IMR-90 (cell line): ENCODE results near the gene SYT8. TPM values are rescaled to one million over a fixed set of nuclear protein-coding genes. Genes with fewer than 3 reads are reported as not detected.

ENCODE experiments used
- ATAC-seq: fragments of 200-7000 bp; cut with Tn5 transposase; 2 replicates; pipeline ENCODE4 v1.9.1; 2020; ENCODE audit warnings: low read depth, mild to moderate bottlenecking, moderate library complexity
- BruUV-seq: library from RNA; stranded (reverse); fragments of 400-500 nt; replicated peaks from 2 replicates; lab custom pipeline; 2021; lab: Mats Ljungman, UMichigan
- CTCF ChIA-PET: fragments of 300-600 bp; formaldehyde crosslinking; extraction: SDS; loops from one replicate; lab custom pipeline; 2021; ENCODE audit warnings: antibody characterized with exemption; lab: Yijun Ruan, JAX
- POLR2A ChIA-PET: fragments of 300-600 bp; sonication (Branson Sonifier 250); formaldehyde crosslinking; loops from one replicate; lab custom pipeline; 2022; ENCODE audit warnings: antibody characterized with exemption; ENCODE audit not compliant: unreplicated experiment; lab: Charles Lee
- DNase-seq: peaks from one replicate; pipeline ENCODE4 v3.0.0; 2013
- H2AFZ ChIP-seq: replicated peaks from 2 replicates; pipeline ENCODE3; 2013; ENCODE audit warnings: low read length, mild to moderate bottlenecking; ENCODE audit not compliant: poor library complexity
- H2AK5ac ChIP-seq: 2 replicates; pipeline ENCODE4 v1.6.1; 2013; ENCODE audit warnings: low read depth, low read length, inconsistent platforms
- H2AK9ac ChIP-seq: replicated peaks from 2 replicates; pipeline ENCODE3; 2013; ENCODE audit warnings: mild to moderate bottlenecking, low read depth, low read length, moderate library complexity; ENCODE audit not compliant: poor library complexity
- H2BK120ac ChIP-seq: 2 replicates; pipeline ENCODE4 v1.6.1; 2013; ENCODE audit warnings: low read depth, low read length, inconsistent platforms
- H2BK15ac ChIP-seq: 3 replicates; pipeline ENCODE4 v1.6.1; 2013; ENCODE audit warnings: low read depth, low read length, inconsistent platforms
- H2BK20ac ChIP-seq: 2 replicates; pipeline ENCODE4 v1.6.1; 2013; ENCODE audit warnings: low read depth, mild to moderate bottlenecking, inconsistent platforms, low read length, moderate library complexity
- H2BK5ac ChIP-seq: 2 replicates; pipeline ENCODE4 v1.6.1; 2013; ENCODE audit warnings: mild to moderate bottlenecking, low read depth, low read length, inconsistent platforms; ENCODE audit not compliant: poor library complexity, severe bottlenecking
- H3K14ac ChIP-seq: replicated peaks from 2 replicates; pipeline ENCODE4 v1.6.1; 2013; ENCODE audit warnings: low read depth, low read length, inconsistent platforms
- H3K18ac ChIP-seq: 2 replicates; pipeline ENCODE4 v1.6.1; 2013; ENCODE audit warnings: low read depth, low read length, control low read depth
- H3K23ac ChIP-seq: 2 replicates; pipeline ENCODE4 v1.6.1; 2013; ENCODE audit warnings: low read depth, low read length, inconsistent platforms
- H3K27ac ChIP-seq: 2 replicates; pipeline ENCODE4 v1.5.1; 2013; ENCODE audit warnings: mild to moderate bottlenecking, control low read depth, low read length; ENCODE audit not compliant: insufficient read depth
- H3K27me3 ChIP-seq: 2 replicates; pipeline ENCODE4 v1.6.1; 2013; ENCODE audit warnings: low read length; ENCODE audit not compliant: control insufficient read depth, insufficient read depth
- H3K36me3 ChIP-seq: 2 replicates; pipeline ENCODE4 v1.6.1; 2013; ENCODE audit warnings: low read length, mixed read lengths; ENCODE audit not compliant: control insufficient read depth, insufficient read depth
- H3K4ac ChIP-seq: 2 replicates; pipeline ENCODE4 v1.6.1; 2013; ENCODE audit warnings: low read depth, low read length, inconsistent platforms
- H3K4me1 ChIP-seq: 2 replicates; pipeline ENCODE4 v1.6.1; 2013; ENCODE audit warnings: low read length, mixed read lengths; ENCODE audit not compliant: control insufficient read depth, insufficient read depth
- H3K4me2 ChIP-seq: 2 replicates; pipeline ENCODE4 v1.6.1; 2013; ENCODE audit warnings: low read depth, mild to moderate bottlenecking, control low read depth, low read length, moderate library complexity
- H3K4me3 ChIP-seq: 2 replicates; pipeline ENCODE4 v1.5.1; 2013; ENCODE audit warnings: low read depth, mild to moderate bottlenecking, control low read depth, low read length, moderate library complexity; ENCODE audit not compliant: insufficient read depth
- H3K56ac ChIP-seq: 2 replicates; pipeline ENCODE4 v1.6.1; 2013; ENCODE audit warnings: low read length, inconsistent platforms; ENCODE audit not compliant: insufficient read depth; ENCODE audit errors: extremely low read depth
- H3K79me1 ChIP-seq, 2 experiments: 2 replicates each; pipeline ENCODE4 v1.6.1; 2013; ENCODE audit warnings: low read length in 2 of 2, inconsistent platforms in 1 of 2, low read depth in 1 of 2
- H3K9ac ChIP-seq: 2 replicates; pipeline ENCODE4 v1.6.1; 2013; ENCODE audit warnings: low read depth, low read length, control low read depth
- H3K9me1 ChIP-seq: 2 replicates; pipeline ENCODE4 v1.6.1; 2013; ENCODE audit warnings: low read length, inconsistent platforms; ENCODE audit not compliant: insufficient read depth
- H3K9me3 ChIP-seq: 2 replicates; pipeline ENCODE4 v1.6.1; 2013; ENCODE audit warnings: low read length; ENCODE audit not compliant: control insufficient read depth, insufficient read depth
- H4K20me1 ChIP-seq: 2 replicates; pipeline ENCODE4 v1.6.1; 2013; ENCODE audit warnings: low read length, inconsistent platforms; ENCODE audit not compliant: insufficient read depth
- H4K5ac ChIP-seq: 2 replicates; pipeline ENCODE4 v1.6.1; 2013; ENCODE audit warnings: mild to moderate bottlenecking, low read depth, low read length, control low read depth
- H4K8ac ChIP-seq, 2 experiments: 2 replicates each; pipeline ENCODE4 v1.6.1; 2013; ENCODE audit warnings: low read depth in 2 of 2, low read length in 2 of 2, control low read depth in 1 of 2, inconsistent platforms in 1 of 2
- H4K91ac ChIP-seq: 2 replicates; pipeline ENCODE4 v1.6.1; 2013; ENCODE audit warnings: low read depth, low read length, inconsistent platforms; ENCODE audit not compliant: insufficient read depth
- BHLHE40 ChIP-seq: fragments of 150-350 bp; IDR thresholded peaks from 2 replicates; pipeline ENCODE4 v1.6.1; 2016; ENCODE audit warnings: mild to moderate bottlenecking, low read depth, low read length
- CEBPB ChIP-seq: IDR thresholded peaks from 2 replicates; pipeline ENCODE4 v1.6.1; 2012; ENCODE audit warnings: low read depth, low read length, improper control_type of control experiment
- CHD1 ChIP-seq: IDR thresholded peaks from 2 replicates; pipeline ENCODE4 v1.6.1; 2012; ENCODE audit warnings: low read depth, low read length, improper control_type of control experiment
- FOS ChIP-seq: fragments of 150-350 bp; IDR thresholded peaks from 2 replicates; pipeline ENCODE4 v1.6.1; 2016; ENCODE audit warnings: low read depth, low read length
- MAFK ChIP-seq: IDR thresholded peaks from 2 replicates; pipeline ENCODE4 v1.6.1; 2012; ENCODE audit warnings: low read depth, low read length, improper control_type of control experiment
- MAZ ChIP-seq: IDR thresholded peaks from 2 replicates; pipeline ENCODE4 v1.6.1; 2012; ENCODE audit warnings: low read depth, mild to moderate bottlenecking, low read length, improper control_type of control experiment, moderate library complexity, borderline replicate concordance
- MXI1 ChIP-seq: IDR thresholded peaks from 2 replicates; pipeline ENCODE4 v1.6.1; 2012; ENCODE audit warnings: low read depth, mild to moderate bottlenecking, low read length, moderate library complexity, borderline replicate concordance
- NFE2L2 ChIP-seq: fragments of 150-350 bp; IDR thresholded peaks from 2 replicates; pipeline ENCODE4 v1.6.1; 2016; ENCODE audit warnings: low read depth, mild to moderate bottlenecking, low read length
- POLR2A ChIP-seq: IDR thresholded peaks from 2 replicates; pipeline ENCODE4 v1.6.1; 2012; ENCODE audit warnings: mild to moderate bottlenecking, low read depth, low read length
- RAD21 ChIP-seq: IDR thresholded peaks from 2 replicates; pipeline ENCODE4 v1.6.1; 2012; ENCODE audit warnings: low read length, improper control_type of control experiment
- RCOR1 ChIP-seq: IDR thresholded peaks from 2 replicates; pipeline ENCODE4 v1.6.1; 2012; ENCODE audit warnings: mild to moderate bottlenecking, low read length, improper control_type of control experiment; ENCODE audit not compliant: insufficient replicate concordance
- RFX5 ChIP-seq: IDR thresholded peaks from 2 replicates; pipeline ENCODE4 v1.8.0; 2012; ENCODE audit warnings: low read depth, mild to moderate bottlenecking, low read length, moderate library complexity
- SMC3 ChIP-seq: fragments of 150-350 bp; IDR thresholded peaks from 2 replicates; pipeline ENCODE4 v1.6.1; 2016; ENCODE audit warnings: low read depth, mild to moderate bottlenecking, antibody characterized with exemption, low read length, moderate library complexity
- WGBS, 2 experiments: methylation state at CpG; one replicate each; pipeline versions ENCODE4 v1.1.5 to v1.1.7; 2013; ENCODE audit warnings: missing lambda C conversion rate in 2 of 2; ENCODE audit not compliant: insufficient read length in 1 of 2; ENCODE audit errors: extremely low coverage in 2 of 2; 5-methylcytosine and 5-hydroxymethylcytosine counted together
- dilution Hi-C: fragments of 300-500 bp; cut with HindIII; formaldehyde crosslinking; loops from one replicate; pipeline ENCODE4 v1.14.3; 2018; ENCODE audit warnings: low sequenced_read_pairs; ENCODE audit not compliant: unreplicated experiment
- in situ Hi-C: fragments of 300-500 bp; cut with MboI; formaldehyde crosslinking; loops from 3 replicates; pipeline ENCODE4 v1.14.3; 2019; ENCODE audit warnings: low sequenced_read_pairs, inconsistent platforms, mixed read lengths
- intact Hi-C: fragments of 100-400 bp; cut with micrococcal nuclease; formaldehyde crosslinking; loops from 2 replicates; pipeline ENCODE4 v1.10.0; 2022
- polyA plus RNA-seq, 3 experiments: library from polyadenylated mRNA; depleted of rRNA; stranded (reverse); fragments of >200 nt; gene quantifications; 2 replicates each; pipeline ENCODE4 v1.2.3, GENCODE V29; 2012; ENCODE audit warnings: low replicate concordance in 1 of 3
- total RNA-seq: library from RNA; depleted of rRNA; stranded (reverse); fragments of >200 nt; gene quantifications from 2 replicates; pipeline ENCODE4 v1.2.3, GENCODE V29; 2012
- TF ChIP-seq, protein P1 (sequence below): fragments of 150-350 bp; IDR thresholded peaks from 2 replicates; pipeline ENCODE4 v1.6.1; 2017; ENCODE audit warnings: mild to moderate bottlenecking, antibody characterized with exemption, low read length, low read depth
- TF ChIP-seq, protein P2 (sequence below): fragments of 150-350 bp; IDR thresholded peaks from 2 replicates; pipeline ENCODE4 v1.6.1; 2016; ENCODE audit warnings: low read depth, mild to moderate bottlenecking, low read length, moderate library complexity, borderline replicate concordance
- TF ChIP-seq, protein P3 (sequence below): conservative IDR thresholded peaks from 2 replicates; pipeline ENCODE4 v1.5.1; 2012; ENCODE audit warnings: mild to moderate bottlenecking, low read depth, low read length, improper control_type of control experiment

The SYT8 gene
- total and polyA plus RNA-seq, 2 of the 4 experiments (the other 2 are of a cell fraction), result not detected

GRCh38 chr11:1793081-1793480, 41.7 kb upstream of the SYT8 start:
- dilution Hi-C loops, result no loop called here
- ChIA-PET POLR2A (no interaction called here), CTCF (no interaction called here)

More at GRCh38 chr11:1793081-1793480, 41.7 kb upstream of the SYT8 start:
- H3K18ac ChIP-seq, result no peak overlapping the region
- H2BK5ac ChIP-seq, result no peak overlapping the region
- H3K9me1 ChIP-seq, result no peaks in the 10 kb centered on the region
- no peaks in the 10 kb centered on the region for H3K9me3 ChIP-seq
- H3K79me1 ChIP-seq, result no peaks in the 10 kb centered on the region
- TF ChIP-seq, protein P1, sequence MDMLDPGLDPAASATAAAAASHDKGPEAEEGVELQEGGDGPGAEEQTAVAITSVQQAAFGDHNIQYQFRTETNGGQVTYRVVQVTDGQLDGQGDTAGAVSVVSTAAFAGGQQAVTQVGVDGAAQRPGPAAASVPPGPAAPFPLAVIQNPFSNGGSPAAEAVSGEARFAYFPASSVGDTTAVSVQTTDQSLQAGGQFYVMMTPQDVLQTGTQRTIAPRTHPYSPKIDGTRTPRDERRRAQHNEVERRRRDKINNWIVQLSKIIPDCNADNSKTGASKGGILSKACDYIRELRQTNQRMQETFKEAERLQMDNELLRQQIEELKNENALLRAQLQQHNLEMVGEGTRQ, result no peak
- no peak for TF ChIP-seq NFE2L2
- TF ChIP-seq CHD1, result no peak
- TF ChIP-seq RFX5, result no peak
- TF ChIP-seq SMC3, result no peak
- no peak for TF ChIP-seq RAD21
- no peak for TF ChIP-seq RCOR1
- TF ChIP-seq MAZ, result no peak
- TF ChIP-seq POLR2A, result no peak
- TF ChIP-seq MXI1, result no peak
- no peak for TF ChIP-seq MAFK
- TF ChIP-seq, protein P2, sequence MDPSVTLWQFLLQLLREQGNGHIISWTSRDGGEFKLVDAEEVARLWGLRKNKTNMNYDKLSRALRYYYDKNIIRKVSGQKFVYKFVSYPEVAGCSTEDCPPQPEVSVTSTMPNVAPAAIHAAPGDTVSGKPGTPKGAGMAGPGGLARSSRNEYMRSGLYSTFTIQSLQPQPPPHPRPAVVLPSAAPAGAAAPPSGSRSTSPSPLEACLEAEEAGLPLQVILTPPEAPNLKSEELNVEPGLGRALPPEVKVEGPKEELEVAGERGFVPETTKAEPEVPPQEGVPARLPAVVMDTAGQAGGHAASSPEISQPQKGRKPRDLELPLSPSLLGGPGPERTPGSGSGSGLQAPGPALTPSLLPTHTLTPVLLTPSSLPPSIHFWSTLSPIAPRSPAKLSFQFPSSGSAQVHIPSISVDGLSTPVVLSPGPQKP, result no peak
- no peak for TF ChIP-seq CEBPB
- TF ChIP-seq FOS, result no peak
- no peak for TF ChIP-seq BHLHE40
- TF ChIP-seq, protein P3, sequence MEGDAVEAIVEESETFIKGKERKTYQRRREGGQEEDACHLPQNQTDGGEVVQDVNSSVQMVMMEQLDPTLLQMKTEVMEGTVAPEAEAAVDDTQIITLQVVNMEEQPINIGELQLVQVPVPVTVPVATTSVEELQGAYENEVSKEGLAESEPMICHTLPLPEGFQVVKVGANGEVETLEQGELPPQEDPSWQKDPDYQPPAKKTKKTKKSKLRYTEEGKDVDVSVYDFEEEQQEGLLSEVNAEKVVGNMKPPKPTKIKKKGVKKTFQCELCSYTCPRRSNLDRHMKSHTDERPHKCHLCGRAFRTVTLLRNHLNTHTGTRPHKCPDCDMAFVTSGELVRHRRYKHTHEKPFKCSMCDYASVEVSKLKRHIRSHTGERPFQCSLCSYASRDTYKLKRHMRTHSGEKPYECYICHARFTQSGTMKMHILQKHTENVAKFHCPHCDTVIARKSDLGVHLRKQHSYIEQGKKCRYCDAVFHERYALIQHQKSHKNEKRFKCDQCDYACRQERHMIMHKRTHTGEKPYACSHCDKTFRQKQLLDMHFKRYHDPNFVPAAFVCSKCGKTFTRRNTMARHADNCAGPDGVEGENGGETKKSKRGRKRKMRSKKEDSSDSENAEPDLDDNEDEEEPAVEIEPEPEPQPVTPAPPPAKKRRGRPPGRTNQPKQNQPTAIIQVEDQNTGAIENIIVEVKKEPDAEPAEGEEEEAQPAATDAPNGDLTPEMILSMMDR, result no peak
- H2AK5ac ChIP-seq, result no peak overlapping the region
- intact Hi-C loops, result loop anchor here (5.0 kb wide), 1 partner anchor 71 kb away; no protein-coding TSS in a partner anchor
- no peak overlapping the region for H3K23ac ChIP-seq
- ATAC-seq (no peak), DNase-seq (no peak)
- H3K36me3 ChIP-seq, result no peaks in the 10 kb centered on the region
- no peak overlapping the region for H2BK120ac ChIP-seq
- no peak overlapping the region for H4K91ac ChIP-seq
- no peaks in the 10 kb centered on the region for H4K20me1 ChIP-seq
- no peak overlapping the region; the same call in 1 of the 2 replicates for H3K4me2 ChIP-seq
- no peak overlapping the region for H2BK20ac ChIP-seq
- H3K9ac ChIP-seq, result no peak overlapping the region
- H3K4me1 ChIP-seq, result no peaks in the 10 kb centered on the region
- no CpG with 5 or more reads among the region's 3 CpGs for WGBS, 2 experiments
- H3K56ac ChIP-seq, result no peak overlapping the region
- no peak overlapping the region for H3K4ac ChIP-seq
- H3K14ac ChIP-seq, result no peak overlapping the region
- H2BK15ac ChIP-seq, result no peak overlapping the region
- no peak overlapping the region for H4K8ac ChIP-seq
- no peak overlapping the region for H2AFZ ChIP-seq
- no peak overlapping the region for H3K4me3 ChIP-seq
- no TSS peak for BruUV-seq
- in situ Hi-C loops, result no loop called here
- no peak overlapping the region for H2AK9ac ChIP-seq
- H3K27ac ChIP-seq, result no peak overlapping the region
- no peak overlapping the region for H4K5ac ChIP-seq
- H3K27me3 ChIP-seq, result peaks cover 48% of the 10 kb centered on the region
